Renal cortex interstitium (tissue), 11 donors: ENCODE results near the gene PSPC1. TPM values are rescaled to one million over a fixed set of nuclear protein-coding genes. Genes with fewer than 3 reads are reported as not detected.
"Not testable (repeated sequence)": the region's sequence is repeated elsewhere in the genome, so short reads cannot be mapped to it uniquely, and the experiment has no call there.

ENCODE experiments used
- DNase-seq, 11 donors: peaks; one replicate each; pipeline ENCODE4 v3.0.0-alpha.2; 2013; ENCODE audit warnings: low read depth in 9 of 11, low spot score in 4 of 11; ENCODE audit errors: extremely low read depth in 1 of 11
- polyA plus RNA-seq, 3 donors: library from polyadenylated mRNA; unstranded; fragments of 120-200 nt; gene quantifications; one replicate each; pipeline ENCODE4 v1.2.1, GENCODE V29; 2013; ENCODE audit not compliant: insufficient read length in 3 of 3

The PSPC1 gene
- polyA plus RNA-seq, 3 donors, result 74.3 to 85.3 (median 75.0) TPM

- DNase-seq, result not testable (repeated sequence)
Measured at GRCh38 chr13:19701619-19702018, 81.1 kb downstream of the PSPC1 start.

- DNase-seq, result not testable (repeated sequence)
Measured at GRCh38 chr13:19700963-19701362, 81.8 kb downstream of the PSPC1 start.

GRCh38 chr13:19695829-19696228, 86.9 kb downstream of the PSPC1 start:
- DNase-seq, result no peak

- DNase-seq, result no peak
Measured at GRCh38 chr13:19695428-19695827, 87.3 kb downstream of the PSPC1 start.

- not testable (repeated sequence) for DNase-seq
Measured at GRCh38 chr13:19691447-19691846, 91.3 kb downstream of the PSPC1 start.

- no peak for DNase-seq
Measured at GRCh38 chr13:19685437-19685836, 97.3 kb downstream of the PSPC1 start.

GRCh38 chr13:19685034-19685433, 97.7 kb downstream of the PSPC1 start:
- peak in 6 of 11 donors; percentile 4 to 35 (median 6) for DNase-seq

- DNase-seq, result no peak
Measured at GRCh38 chr13:19681517-19681916, 101.2 kb downstream of the PSPC1 start.

- DNase-seq, result no peak
Measured at GRCh38 chr13:19680751-19681150, 102.0 kb downstream of the PSPC1 start.

GRCh38 chr13:19676168-19676567, 106.6 kb downstream of the PSPC1 start:
- no peak for DNase-seq

GRCh38 chr13:19674898-19675297, 107.8 kb downstream of the PSPC1 start:
- DNase-seq, result no peak

GRCh38 chr13:19673473-19674430, 109.0 kb downstream of the PSPC1 start:
- DNase-seq, result no peak

GRCh38 chr13:19672990-19673389, 109.8 kb downstream of the PSPC1 start:
- no peak for DNase-seq

GRCh38 chr13:19670147-19670546, 112.6 kb downstream of the PSPC1 start:
- DNase-seq, result no peak

GRCh38 chr13:19668778-19669177, 114.0 kb downstream of the PSPC1 start:
- DNase-seq, result no peak

GRCh38 chr13:19665427-19665859, 117.3 kb downstream of the PSPC1 start:
- DNase-seq, result no peak

- DNase-seq, result no peak
Measured at GRCh38 chr13:19664481-19665230, 118.1 kb downstream of the PSPC1 start.

- DNase-seq, result no peak
Measured at GRCh38 chr13:19663416-19663979, 119.2 kb downstream of the PSPC1 start.

GRCh38 chr13:19661561-19661960, 121.2 kb downstream of the PSPC1 start:
- DNase-seq, result no peak

GRCh38 chr13:19661126-19661525, 121.6 kb downstream of the PSPC1 start:
- no peak for DNase-seq
